HG03442 (cell line): ENCODE results near the gene LRRC27.

ENCODE experiments used
- ATAC-seq: cut with Tn5 transposase; IDR thresholded peaks from one replicate; pipeline ENCODE4 v1.9.1; 2021; ENCODE audit warnings: mild to moderate bottlenecking, moderate library complexity; ENCODE audit not compliant: unreplicated experiment

Gene LRRC27

GRCh38 chr10:132421847-132422751 is 90.1 kb downstream of the LRRC27 start:
- peak; percentile 31 for ATAC-seq

DNA sequence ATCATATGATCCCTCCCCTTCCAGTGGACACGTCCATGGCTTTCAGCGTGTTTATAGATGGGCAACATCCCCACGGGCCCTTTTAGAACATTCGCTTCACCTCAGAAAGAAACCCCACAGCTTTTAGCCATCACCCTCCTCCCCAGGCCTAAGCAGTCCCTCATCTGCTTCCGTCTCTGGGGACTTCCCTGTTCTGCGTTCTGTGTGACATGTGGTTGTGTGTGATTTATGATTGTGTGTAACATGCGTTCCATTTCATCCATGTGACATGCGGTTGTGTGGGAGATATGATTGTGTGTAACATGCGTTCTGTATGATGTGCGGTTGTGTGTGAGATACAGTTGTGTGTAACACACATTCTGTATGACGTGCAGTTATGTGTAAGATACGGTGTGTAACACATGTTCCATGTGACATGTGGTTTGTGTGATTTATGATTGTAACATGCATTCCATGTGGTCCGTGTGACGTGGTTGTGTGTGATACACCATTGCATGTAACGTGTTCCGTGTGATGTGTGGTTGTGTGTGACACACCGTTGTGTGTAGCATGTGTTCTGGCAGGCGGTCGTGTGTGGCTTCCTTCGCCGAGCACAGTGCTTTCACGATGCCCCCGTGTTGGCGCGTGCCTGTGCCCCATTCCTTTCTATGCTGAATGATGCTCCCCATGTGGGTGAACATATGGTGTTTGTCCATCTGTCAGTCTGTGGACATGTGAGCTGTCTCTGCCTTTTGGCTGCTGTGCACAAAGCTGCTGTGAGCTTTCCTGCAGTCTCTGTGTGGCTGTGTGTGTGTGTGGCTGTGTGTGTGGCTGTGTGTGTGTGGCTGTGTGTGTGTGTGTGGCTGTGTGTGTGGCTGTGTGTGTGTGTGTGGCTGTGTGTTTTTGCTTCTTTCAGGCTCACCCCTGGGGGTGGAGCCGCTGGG is 91.2 kb downstream of the LRRC27 start:
- peak; percentile 29 for ATAC-seq

GRCh38 chr10:132423966-132424861 is 92.2 kb downstream of the LRRC27 start:
- no peak for ATAC-seq

DNA sequence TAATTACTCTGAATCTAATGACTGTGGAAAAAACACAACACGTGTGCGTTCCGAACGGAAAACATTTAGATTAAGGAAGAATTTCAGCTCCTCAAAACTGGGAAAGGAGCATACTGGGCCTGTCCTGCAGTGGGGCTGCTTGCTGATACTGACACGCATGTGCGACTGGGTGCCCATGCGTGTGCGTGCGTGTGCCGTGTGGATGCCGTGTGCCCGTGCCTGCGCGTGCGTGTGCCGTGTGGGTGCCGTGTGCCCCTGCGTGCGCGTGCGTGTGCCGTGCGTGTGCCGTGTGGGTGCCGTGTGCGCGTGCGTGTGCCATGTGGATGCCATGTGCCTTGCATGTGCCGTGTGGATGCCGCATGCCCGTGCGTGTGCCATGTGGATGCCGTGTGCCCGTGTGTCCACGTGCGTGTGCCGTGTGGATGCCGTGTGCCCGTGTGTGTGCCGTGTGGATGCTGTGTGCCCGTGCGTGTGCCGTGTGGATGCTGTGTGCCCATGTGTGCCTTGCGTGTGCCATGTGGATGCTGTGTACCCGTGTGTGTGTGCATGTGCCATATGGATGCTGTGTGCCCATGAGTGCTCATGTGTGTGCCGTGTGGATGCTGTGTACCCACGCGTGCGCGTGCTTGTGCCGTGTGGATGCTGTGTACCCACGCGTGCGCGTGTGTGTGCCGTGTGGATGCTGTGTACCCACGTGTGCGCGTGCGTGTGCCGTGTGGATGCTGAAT is 93.2 kb downstream of the LRRC27 start:
- ATAC-seq = no peak

DNA sequence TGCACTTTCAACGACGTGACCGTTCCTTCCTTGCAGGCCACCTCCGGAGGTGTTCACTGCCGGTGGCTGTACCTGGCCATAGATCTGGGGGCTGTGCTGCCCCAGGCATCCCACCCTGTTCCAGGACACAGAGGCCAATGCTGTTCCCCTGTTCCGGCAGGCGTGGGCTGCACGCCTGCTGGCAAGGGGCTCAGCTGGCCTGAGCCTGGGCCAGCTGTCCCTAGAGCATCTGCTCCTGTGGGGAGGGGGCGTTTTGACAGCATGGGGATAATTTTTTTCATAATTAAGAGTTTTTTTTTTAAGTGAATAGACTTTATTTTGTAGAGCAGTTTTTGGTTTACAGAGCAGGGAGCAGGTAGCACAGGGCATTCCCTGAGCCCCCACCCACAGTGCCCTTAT is 93.8 kb downstream of the LRRC27 start:
- ATAC-seq = no peak

DNA sequence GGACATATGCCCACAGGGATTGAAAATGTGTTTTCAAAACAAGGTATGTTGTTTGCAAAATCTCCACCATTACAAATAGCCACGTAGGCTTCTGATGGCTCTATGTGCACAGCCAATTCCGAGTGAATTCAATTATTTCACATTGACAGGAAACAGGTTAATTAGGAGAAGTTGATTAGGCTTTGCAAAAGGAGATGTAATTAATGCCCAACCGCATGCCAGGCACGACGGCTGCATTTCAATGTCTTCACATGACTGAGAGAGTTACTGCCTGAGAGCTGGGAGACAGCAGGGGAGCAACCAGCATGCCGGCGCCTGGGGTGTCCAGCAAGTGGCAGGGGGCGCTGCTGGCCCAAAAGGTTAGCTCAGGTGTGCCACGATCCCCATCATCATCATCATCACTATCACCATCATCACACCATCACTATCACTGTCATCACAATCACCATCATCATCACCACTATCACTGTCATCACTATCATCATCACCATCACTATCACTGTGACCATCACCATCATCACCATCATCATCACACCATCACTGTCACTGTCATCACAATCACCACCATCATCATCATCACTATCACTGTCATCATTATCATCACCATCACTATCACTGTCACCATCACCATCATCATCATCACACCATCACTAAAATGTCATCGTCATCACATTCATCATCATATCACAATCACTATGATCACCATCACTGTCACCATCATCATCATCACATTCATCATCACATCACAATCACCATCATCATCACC is 95.2 kb downstream of the LRRC27 start:
- no peak for ATAC-seq

GRCh38 chr10:132427939-132428367 is 96.0 kb downstream of the LRRC27 start:
- ATAC-seq = no peak

- ATAC-seq = no peak
Observed at GRCh38 chr10:132428486-132428995, 96.5 kb downstream of the LRRC27 start.
